ENCODE results near the gene KCNAB1.
"Not testable (repeated sequence)": the region's sequence is repeated elsewhere in the genome, so short reads cannot be mapped to it uniquely, and the experiment has no call there.

Gene KCNAB1

GRCh38 chr3:156552973-156553372, 432.6 kb downstream of the KCNAB1 start:
- no peak for DNase-seq

- DNase-seq, result peak; percentile 70
Measured at GRCh38 chr3:156553705-156554356, 433.5 kb downstream of the KCNAB1 start.

GRCh38 chr3:156554515-156554841, 434.1 kb downstream of the KCNAB1 start:
- no peak for DNase-seq

GRCh38 chr3:156554842-156555687, 434.7 kb downstream of the KCNAB1 start, which contains the start of gene SSR3:
TSS of gene SSR3 (minus strand) at chr3:156555117. CDS start at chr3:156555089, 28 bp downstream.
- DNase-seq, result peak; percentile 99

- DNase-seq, result peak; percentile 54
Measured at GRCh38 chr3:156558389-156558788, 438.0 kb downstream of the KCNAB1 start.

GRCh38 chr3:156559321-156559720, 438.9 kb downstream of the KCNAB1 start:
- no peak for DNase-seq

GRCh38 chr3:156561533-156561932, 441.2 kb downstream of the KCNAB1 start:
- no peak for DNase-seq

- not testable (repeated sequence) for DNase-seq
Measured at GRCh38 chr3:156562486-156562885, 442.1 kb downstream of the KCNAB1 start.

- DNase-seq, result no peak
Measured at GRCh38 chr3:156563900-156564682, 443.7 kb downstream of the KCNAB1 start.

GRCh38 chr3:156569016-156569415, 448.6 kb downstream of the KCNAB1 start:
- DNase-seq, result not testable (repeated sequence)

- not testable (repeated sequence) for DNase-seq
Measured at GRCh38 chr3:156569881-156570280, 449.5 kb downstream of the KCNAB1 start.

GRCh38 chr3:156575641-156576040, 455.3 kb downstream of the KCNAB1 start:
- DNase-seq, result no peak

- no peak for DNase-seq
Measured at GRCh38 chr3:156576051-156576450, 455.7 kb downstream of the KCNAB1 start.

GRCh38 chr3:156576651-156577348, 456.4 kb downstream of the KCNAB1 start:
- DNase-seq, result no peak

- DNase-seq, result peak; percentile 20
Measured at GRCh38 chr3:156577736-156578135, 457.4 kb downstream of the KCNAB1 start.

- DNase-seq, result peak; percentile 71
Measured at GRCh38 chr3:156579427-156579851, 459.1 kb downstream of the KCNAB1 start.

- DNase-seq, result no peak
Measured at GRCh38 chr3:156581033-156581432, 460.7 kb downstream of the KCNAB1 start.

- DNase-seq, result no peak
Measured at GRCh38 chr3:156581954-156582353, 461.6 kb downstream of the KCNAB1 start.

- no peak for DNase-seq
Measured at GRCh38 chr3:156582532-156583183, 462.3 kb downstream of the KCNAB1 start.

- no peak for DNase-seq
Measured at GRCh38 chr3:156583469-156583868, 463.1 kb downstream of the KCNAB1 start.

GRCh38 chr3:156586905-156587759, 466.8 kb downstream of the KCNAB1 start:
- DNase-seq, result no peak

Measured in hematopoietic multipotent progenitor cell treated with erythropoietin and hydrocortisone succinate and interleukin-3 and kit ligand, for 8 days (in vitro differentiated cells).